ENCODE data around the gene ASTL. TPM values are rescaled to one million over a fixed set of nuclear protein-coding genes. Genes with fewer than 3 reads are reported as not detected.

ASTL gene
- total and polyA plus RNA-seq, 4 donors, result not detected

- no peak for DNase-seq (ENCODE audit: low spot score)
These were observed 18.1 kb downstream of the ASTL start for GRCh38 chr2:96120091-96120720.

More at GRCh38 chr2:96120091-96120720, 18.1 kb downstream of the ASTL start:
- Histone ChIP-seq H3K36me3 (ENCODE audit: control insufficient read depth in 4 of 4, insufficient read depth in 3 of 4, low read depth in 1 of 4, low read length in 3 of 4) (no peaks in the 10 kb centered on the region), H3K4me1 (ENCODE audit: control insufficient read depth in 4 of 4, insufficient read depth in 4 of 4, low read length in 3 of 4) (peaks cover 0 to 6% (median 3%) of the 10 kb centered on the region in 4 donors), H3K9me3 (ENCODE audit: control insufficient read depth in 4 of 4, low read length in 3 of 4) (no peaks in the 10 kb centered on the region), H3K27me3 (ENCODE audit: control insufficient read depth in 4 of 4, insufficient read depth in 4 of 4, low read length in 3 of 4) (peaks cover 0 to 3% (median 0%) of the 10 kb centered on the region in 4 donors), H3K27ac (ENCODE audit: low read depth in 1 of 2, low read length in 2 of 2) (no peak overlapping the region), H3K4me3 (ENCODE audit: low read depth in 1 of 3, low read length in 3 of 3) (no peak overlapping the region), H3K9ac (ENCODE audit: low read depth in 1 of 2, low read length in 2 of 2) (no peak overlapping the region)
- 48% methylated on average over 11 of the region's 11 CpGs for WGBS
- TF ChIP-seq RXRA (IDR thresholded peaks at IDR 0.05) (no peak), REST (IDR thresholded peaks at IDR 0.05) (no peak), FOXA2 (IDR thresholded peaks at IDR 0.05) (no peak), CTCF (IDR thresholded peaks at IDR 0.05; ENCODE audit: low read depth, low read length, missing input control) (no peak), ZBTB33 (IDR thresholded peaks at IDR 0.05) (no peak), TAF1 (conservative IDR thresholded peaks at IDR 0.05) (no peak), GABPA (IDR thresholded peaks at IDR 0.05 in 1 of 2, conservative IDR thresholded peaks at IDR 0.05 in 1 of 2) (no peak), EGR1 (IDR thresholded peaks at IDR 0.05; ENCODE audit: low read depth in 2 of 2) (no peak), SP1 (IDR thresholded peaks at IDR 0.05) (no peak), HNF4G (IDR thresholded peaks at IDR 0.05) (no peak), ATF3 (IDR thresholded peaks at IDR 0.05) (no peak), MAX (IDR thresholded peaks at IDR 0.05) (no peak), RAD21 (IDR thresholded peaks at IDR 0.05) (no peak), JUND (IDR thresholded peaks at IDR 0.05) (no peak), HNF4A (conservative IDR thresholded peaks at IDR 0.05) (no peak), FOXA1 (IDR thresholded peaks at IDR 0.05) (no peak), YY1 (IDR thresholded peaks at IDR 0.05) (no peak)

Measured in liver (tissue), 9 donors.